BLaER1 (cell line): ENCODE measurements around the gene PLEKHG4B.
"Not testable (repeated sequence)": the region's sequence is repeated elsewhere in the genome, so short reads cannot be mapped to it uniquely, and the experiment has no call there.

Experiments used
- H3K27ac ChIP-seq: shearing (Covaris generic); formaldehyde crosslinking; 2 replicates; pipeline ENCODE4 v1.8.1; 2022
- H3K27me3 ChIP-seq: shearing (Covaris generic); formaldehyde crosslinking; 2 replicates; pipeline ENCODE4 v1.8.1; 2022
- H3K36me3 ChIP-seq: shearing (Covaris generic); formaldehyde crosslinking; 2 replicates; pipeline ENCODE4 v1.8.1; 2022
- H3K4me1 ChIP-seq: shearing (Covaris generic); formaldehyde crosslinking; 2 replicates; pipeline ENCODE4 v1.8.1; 2022
- H3K4me2 ChIP-seq: shearing (Covaris generic); formaldehyde crosslinking; 2 replicates; pipeline ENCODE4 v1.8.1; 2022
- H3K4me3 ChIP-seq: shearing (Covaris generic); formaldehyde crosslinking; 2 replicates; pipeline ENCODE4 v1.8.1; 2022
- H3K9ac ChIP-seq: shearing (Covaris generic); formaldehyde crosslinking; 2 replicates; pipeline ENCODE4 v1.8.1; 2022
- H3K9me3 ChIP-seq: shearing (Covaris generic); formaldehyde crosslinking; 2 replicates; pipeline ENCODE4 v1.8.1; 2022
- H4K20me1 ChIP-seq: shearing (Covaris generic); formaldehyde crosslinking; 2 replicates; pipeline ENCODE4 v1.8.1; 2022
- Cebpa-rat ChIP-seq: shearing (Covaris generic); IDR thresholded peaks from 2 replicates; pipeline ENCODE4 v1.8.1; 2022

The PLEKHG4B gene

GRCh38 chr5:91556-92263 lies at the start of gene PLEKHG4B:
Gene PLEKHG4B, plus strand, starts transcription at chr5:92168. Its CDS starts 64 bp downstream, at chr5:92232.
- no peaks in the 10 kb centered on the region for H3K9me3 ChIP-seq
- peaks cover 41% of the 10 kb centered on the region for H4K20me1 ChIP-seq
- peak within 1 kb of the TSS; percentile 90 for H3K9ac ChIP-seq
- H3K4me1 ChIP-seq, result peaks cover 50% of the 10 kb centered on the region
- TF ChIP-seq Cebpa-rat, result no peak
- peak within 1 kb of the TSS; percentile 69 for H3K4me3 ChIP-seq
- no peaks in the 10 kb centered on the region for H3K27me3 ChIP-seq
- peak within 1 kb of the TSS; percentile 98 for H3K27ac ChIP-seq
- H3K4me2 ChIP-seq, result peak within 1 kb of the TSS; percentile 95
- peaks cover 32% of the 10 kb centered on the region for H3K36me3 ChIP-seq

GRCh38 chr5:42250-42649 lies 49.7 kb upstream of the PLEKHG4B start:
- Histone ChIP-seq H3K27me3 (no peaks in the 10 kb centered on the region), H3K4me2 (no peak overlapping the region), H3K4me1 (no peaks in the 10 kb centered on the region), H3K4me3 (no peak overlapping the region), H3K9me3 (no peaks in the 10 kb centered on the region), H3K36me3 (no peaks in the 10 kb centered on the region), H4K20me1 (no peaks in the 10 kb centered on the region), H3K27ac (no peak overlapping the region), H3K9ac (no peak overlapping the region)
- TF ChIP-seq Cebpa-rat, result no peak

GRCh38 chr5:48192-48591 lies 43.8 kb upstream of the PLEKHG4B start:
- no peak overlapping the region for H3K4me3 ChIP-seq
- no peak overlapping the region for H3K9ac ChIP-seq
- H3K36me3 ChIP-seq, result no peaks in the 10 kb centered on the region
- H3K4me2 ChIP-seq, result no peak overlapping the region
- H3K27ac ChIP-seq, result no peak overlapping the region
- H3K9me3 ChIP-seq, result 0 out of 2 replicates have a peak, but pooled peaks cover 5% of the 10 kb centered on the region
- H4K20me1 ChIP-seq, result no peaks in the 10 kb centered on the region
- H3K27me3 ChIP-seq, result no peaks in the 10 kb centered on the region
- no peak for TF ChIP-seq Cebpa-rat
- peaks cover 6% of the 10 kb centered on the region; the same call in 1 of the 2 replicates for H3K4me1 ChIP-seq

GRCh38 chr5:49530-49929 lies 42.4 kb upstream of the PLEKHG4B start:
- not testable (repeated sequence) for H3K9me3 ChIP-seq, H3K27me3 ChIP-seq

GRCh38 chr5:49953-50544 lies 41.9 kb upstream of the PLEKHG4B start:
- no peak overlapping the region for H3K4me2 ChIP-seq
- H3K36me3 ChIP-seq, result no peaks in the 10 kb centered on the region
- TF ChIP-seq Cebpa-rat, result no peak
- peaks cover 18% of the 10 kb centered on the region for H3K4me1 ChIP-seq
- 0 out of 2 replicates have a peak, but pooled peaks cover 5% of the 10 kb centered on the region for H3K9me3 ChIP-seq
- no peak overlapping the region for H3K9ac ChIP-seq
- H3K4me3 ChIP-seq, result no peak overlapping the region
- H4K20me1 ChIP-seq, result peaks cover 10% of the 10 kb centered on the region
- no peak overlapping the region for H3K27ac ChIP-seq
- H3K27me3 ChIP-seq, result no peaks in the 10 kb centered on the region

More at GRCh38 chr5:49530-49929, 42.4 kb upstream of the PLEKHG4B start:
- H3K27ac ChIP-seq, H3K4me3 ChIP-seq, H3K9ac ChIP-seq, H4K20me1 ChIP-seq, H3K36me3 ChIP-seq, H3K4me2 ChIP-seq: not testable (repeated sequence)
- H3K4me1 ChIP-seq, result peaks cover 13% of the 10 kb centered on the region

- Histone ChIP-seq H3K36me3 (no peaks in the 10 kb centered on the region), H3K4me1 (peaks cover 22% of the 10 kb centered on the region), H3K4me2 (no peak overlapping the region), H4K20me1 (peaks cover 13% of the 10 kb centered on the region), H3K9ac (no peak overlapping the region), H3K4me3 (no peak overlapping the region), H3K9me3 (0 out of 2 replicates have a peak, but pooled peaks cover 5% of the 10 kb centered on the region), H3K27ac (no peak overlapping the region), H3K27me3 (no peaks in the 10 kb centered on the region)
- no peak for TF ChIP-seq Cebpa-rat
Measured at GRCh38 chr5:50724-51499, 41.1 kb upstream of the PLEKHG4B start.

- H3K4me3 ChIP-seq, result no peak overlapping the region
- no peak overlapping the region for H3K4me2 ChIP-seq
- no peak overlapping the region for H3K9ac ChIP-seq
- no peak for TF ChIP-seq Cebpa-rat
- no peaks in the 10 kb centered on the region for H3K36me3 ChIP-seq
- 0 out of 2 replicates have a peak, but pooled peaks cover 5% of the 10 kb centered on the region for H3K9me3 ChIP-seq
- peaks cover 22% of the 10 kb centered on the region for H3K4me1 ChIP-seq
- H3K27ac ChIP-seq, result no peak overlapping the region
- H4K20me1 ChIP-seq, result peaks cover 15% of the 10 kb centered on the region
- no peaks in the 10 kb centered on the region for H3K27me3 ChIP-seq
Measured at GRCh38 chr5:51500-51823, 40.5 kb upstream of the PLEKHG4B start.

GRCh38 chr5:53381-54174 lies 38.4 kb upstream of the PLEKHG4B start:
- peak overlapping the region; percentile 90 for H3K4me2 ChIP-seq
- H3K27ac ChIP-seq, result no peak overlapping the region
- peaks cover 22% of the 10 kb centered on the region for H4K20me1 ChIP-seq
- H3K4me1 ChIP-seq, result peaks cover 22% of the 10 kb centered on the region
- H3K36me3 ChIP-seq, result no peaks in the 10 kb centered on the region
- peak overlapping the region; percentile 72 for H3K4me3 ChIP-seq
- TF ChIP-seq Cebpa-rat, result no peak
- H3K9ac ChIP-seq, result peak overlapping the region; percentile 75; the same call in 1 of the 2 replicates
- H3K27me3 ChIP-seq, result no peaks in the 10 kb centered on the region
- 0 out of 2 replicates have a peak, but pooled peaks cover 5% of the 10 kb centered on the region for H3K9me3 ChIP-seq

GRCh38 chr5:54175-54730 lies 37.7 kb upstream of the PLEKHG4B start:
- Histone ChIP-seq H3K36me3 (no peaks in the 10 kb centered on the region), H3K9me3 (0 out of 2 replicates have a peak, but pooled peaks cover 5% of the 10 kb centered on the region), H3K27ac (no peak overlapping the region), H3K4me1 (peaks cover 22% of the 10 kb centered on the region), H3K4me2 (peak overlapping the region; percentile 90), H4K20me1 (peaks cover 22% of the 10 kb centered on the region), H3K9ac (peak overlapping the region; percentile 75; the same call in 1 of the 2 replicates), H3K27me3 (no peaks in the 10 kb centered on the region), H3K4me3 (peak overlapping the region; percentile 72)
- TF ChIP-seq Cebpa-rat, result no peak
